Stimulated activated CD8-positive, alpha-beta memory T cell treated with anti-CD3 and anti-CD28 coated beads, Interleukin-4, amount 100 ng/mL, for 4 hours (primary cell): ENCODE measurements around the gene TMTC2.

ENCODE experiments used
- DNase-seq, 2 donors: peaks; one replicate each; pipeline ENCODE4 v3.0.0-alpha.2; 2020; ENCODE audit warnings: low read depth in 2 of 2, low spot score in 1 of 2

The TMTC2 gene

GRCh38 chr12:82950356-82950755 lies 263.6 kb downstream of the TMTC2 start:
- no peak for DNase-seq

- DNase-seq, result no peak
Observed at GRCh38 chr12:82952946-82953345, 266.2 kb downstream of the TMTC2 start.

- no peak for DNase-seq
Observed at GRCh38 chr12:82953397-82953796, 266.7 kb downstream of the TMTC2 start.

GRCh38 chr12:82954064-82954463 lies 267.4 kb downstream of the TMTC2 start:
- DNase-seq, result no peak

- DNase-seq, result no peak
Observed at GRCh38 chr12:82954572-82954971, 267.9 kb downstream of the TMTC2 start.

GRCh38 chr12:82955043-82955442 lies 268.3 kb downstream of the TMTC2 start:
- no peak for DNase-seq

DNA sequence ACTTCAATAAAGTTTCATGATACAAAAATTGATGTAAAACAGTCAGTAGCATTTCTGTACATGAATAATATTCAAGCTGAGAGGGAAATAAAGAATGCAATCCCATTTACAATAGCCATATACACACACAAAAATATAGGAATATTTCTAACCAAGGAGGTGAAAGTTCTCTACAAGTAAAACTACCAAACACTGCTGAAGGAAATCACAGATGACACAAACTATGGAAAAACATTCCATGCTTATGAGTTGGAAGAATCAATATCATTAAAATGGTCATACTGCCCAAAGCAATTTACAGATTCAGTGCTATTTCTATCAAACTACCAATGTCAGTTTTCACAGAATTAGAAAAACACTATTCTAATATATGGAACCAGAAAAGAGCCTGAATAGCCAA lies 272.3 kb downstream of the TMTC2 start:
- no peak for DNase-seq

DNA sequence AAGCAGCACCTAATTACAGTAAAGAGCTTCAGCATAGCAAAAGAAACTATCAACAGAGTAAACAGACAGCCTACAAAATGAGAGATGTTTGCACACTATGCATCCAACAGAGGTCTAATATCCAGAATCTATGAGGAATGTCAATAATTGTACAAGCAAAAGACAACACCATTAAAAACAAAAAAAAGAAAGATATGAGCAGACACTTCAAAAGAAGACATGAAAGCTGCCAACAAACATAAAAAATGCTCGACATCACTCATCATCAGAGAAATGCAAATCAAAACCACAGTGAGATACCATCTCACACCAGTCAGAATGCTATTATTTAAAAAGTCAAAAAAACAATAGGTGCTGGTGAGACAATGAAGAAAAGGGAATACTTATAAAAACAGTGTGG lies 273.1 kb downstream of the TMTC2 start:
- DNase-seq, result no peak

GRCh38 chr12:82961835-82962234 lies 275.1 kb downstream of the TMTC2 start:
- no peak for DNase-seq

DNA sequence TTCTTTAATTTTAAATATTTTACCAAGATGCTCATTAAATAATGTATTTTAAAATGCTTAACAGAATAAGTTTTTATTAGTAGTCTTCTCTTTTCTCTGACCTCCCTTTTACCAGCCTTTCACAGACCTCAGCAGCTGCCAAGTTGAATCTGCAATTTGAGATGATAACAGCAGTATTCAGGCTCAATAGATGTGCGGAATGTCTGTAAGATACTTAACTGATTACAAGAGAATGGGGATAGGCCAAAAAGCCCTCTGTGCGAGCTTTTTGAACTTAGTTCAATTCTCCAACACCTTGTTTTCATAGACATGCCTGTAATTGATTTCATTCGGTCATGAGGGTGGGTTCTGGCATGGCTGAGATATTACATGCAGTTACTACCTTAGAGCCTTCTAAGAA lies 277.2 kb downstream of the TMTC2 start:
- DNase-seq, result no peak

GRCh38 chr12:82964446-82964845 lies 277.7 kb downstream of the TMTC2 start:
- no peak for DNase-seq

DNA sequence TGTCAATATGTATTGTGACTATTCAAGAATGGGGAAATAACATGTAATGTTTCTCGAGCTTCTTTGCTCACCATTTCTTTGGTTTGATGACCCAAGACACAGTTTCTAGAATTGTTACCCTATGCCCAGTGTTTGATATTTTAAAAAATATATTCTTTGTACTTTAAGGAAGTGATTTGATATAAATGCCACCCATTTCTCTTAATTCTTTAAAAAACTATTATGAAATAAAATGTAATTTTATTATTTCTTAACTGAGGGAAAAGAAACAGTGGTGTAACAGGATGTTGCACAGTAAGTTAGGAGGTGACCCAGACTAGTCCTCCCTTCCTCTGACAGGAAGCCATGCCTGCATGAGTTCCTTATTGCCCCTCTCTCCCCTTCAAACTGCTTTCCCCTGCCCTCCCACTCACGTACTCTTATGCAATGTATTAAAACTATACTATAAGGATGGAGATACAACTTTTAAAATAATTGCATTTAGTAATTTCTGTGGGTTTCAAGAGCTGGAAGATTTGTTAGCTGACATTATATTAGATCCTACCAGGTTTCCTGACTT lies 279.4 kb downstream of the TMTC2 start:
- DNase-seq, result no peak

DNA sequence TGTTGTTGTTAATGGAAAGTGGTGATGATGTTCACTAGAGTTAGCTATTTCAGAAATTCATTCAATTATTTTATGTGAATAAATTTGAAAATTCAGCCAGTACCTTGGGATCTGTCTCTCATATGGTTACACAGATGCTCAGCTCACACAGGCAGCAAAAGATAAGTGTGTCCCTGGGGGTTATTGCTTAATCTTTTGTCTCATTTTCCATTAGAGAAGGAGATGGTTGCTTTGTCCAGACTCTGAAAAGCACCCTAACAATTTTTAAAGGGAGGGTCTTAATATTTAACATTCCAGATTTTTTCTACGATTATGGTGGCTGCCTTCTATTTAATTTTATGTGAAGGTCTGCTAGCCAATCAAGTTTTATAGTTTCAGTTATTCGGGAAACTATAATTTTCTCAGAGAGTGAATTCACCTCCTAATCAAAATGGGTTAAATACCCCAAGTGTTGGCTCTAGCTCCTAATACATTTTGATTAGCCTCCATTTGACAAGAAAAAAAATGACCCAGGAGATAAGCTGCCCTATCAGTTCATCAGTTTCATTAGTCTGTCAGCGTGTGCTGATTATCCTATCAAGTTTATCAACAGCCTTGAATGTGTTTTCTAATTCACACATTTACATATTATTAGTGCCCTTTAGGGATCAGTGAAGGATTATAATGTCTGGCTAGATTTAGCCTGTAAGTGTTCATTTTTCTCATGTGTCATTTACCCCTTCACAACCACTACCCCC lies 282.1 kb downstream of the TMTC2 start:
- no peak for DNase-seq

DNA sequence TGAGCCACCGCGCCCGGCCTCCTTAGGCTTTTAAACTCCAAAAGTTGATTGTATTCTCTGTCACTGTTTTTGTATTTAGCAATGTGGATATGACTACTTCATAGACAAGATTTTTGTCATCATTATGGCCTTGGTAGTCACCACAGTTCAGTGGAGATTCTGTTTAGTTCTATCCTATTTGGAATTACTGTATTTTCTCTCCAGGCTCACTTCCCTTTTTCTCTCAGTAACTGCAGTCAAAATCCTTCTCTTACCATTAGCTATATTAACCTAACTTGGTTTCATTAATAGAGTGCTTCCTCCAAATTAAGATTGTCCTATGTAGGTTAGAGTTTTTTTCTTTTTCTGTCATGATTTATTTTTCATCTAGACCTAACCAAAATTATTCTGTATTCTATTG lies 283.9 kb downstream of the TMTC2 start:
- no peak for DNase-seq

DNA sequence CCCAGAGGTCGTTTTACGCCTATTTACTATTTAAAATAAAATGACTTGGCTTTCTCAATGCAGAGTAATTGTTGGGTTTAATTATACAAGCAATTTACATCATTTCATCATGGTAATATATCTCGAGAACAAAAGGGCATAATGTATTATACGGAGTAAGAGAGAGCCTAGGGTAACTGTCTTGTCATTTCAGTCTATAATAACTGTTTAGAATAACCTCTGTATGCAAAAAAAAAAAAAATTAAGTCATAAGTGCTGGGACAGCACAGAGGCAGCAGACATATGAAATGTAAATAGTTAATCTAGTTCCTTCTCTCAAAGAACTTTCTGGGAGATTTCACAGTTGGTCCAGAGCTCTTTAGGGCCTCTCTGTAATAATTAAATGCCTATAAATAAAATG lies 284.9 kb downstream of the TMTC2 start:
- DNase-seq, result no peak

DNA sequence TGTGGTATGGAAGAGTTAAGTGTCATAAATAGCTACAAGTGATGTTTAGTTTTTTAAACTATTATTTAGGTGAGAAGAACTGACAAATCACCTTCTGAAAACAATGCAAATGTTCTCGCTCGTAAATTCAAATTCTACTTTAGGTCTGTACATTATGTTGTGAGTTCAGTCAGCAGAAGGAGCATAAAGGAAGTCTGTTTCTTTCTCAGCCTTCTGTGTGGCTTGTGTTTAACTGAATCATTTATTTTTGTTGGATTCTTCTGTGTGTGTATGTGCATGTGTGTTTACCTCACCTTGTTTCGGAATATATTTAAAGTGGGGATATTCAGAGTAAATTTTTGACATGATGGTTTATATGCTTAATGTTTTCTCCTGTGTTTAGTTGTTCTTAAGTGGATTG lies 285.9 kb downstream of the TMTC2 start:
- no peak for DNase-seq

GRCh38 chr12:82973592-82973991 lies 286.9 kb downstream of the TMTC2 start:
- no peak for DNase-seq

DNA sequence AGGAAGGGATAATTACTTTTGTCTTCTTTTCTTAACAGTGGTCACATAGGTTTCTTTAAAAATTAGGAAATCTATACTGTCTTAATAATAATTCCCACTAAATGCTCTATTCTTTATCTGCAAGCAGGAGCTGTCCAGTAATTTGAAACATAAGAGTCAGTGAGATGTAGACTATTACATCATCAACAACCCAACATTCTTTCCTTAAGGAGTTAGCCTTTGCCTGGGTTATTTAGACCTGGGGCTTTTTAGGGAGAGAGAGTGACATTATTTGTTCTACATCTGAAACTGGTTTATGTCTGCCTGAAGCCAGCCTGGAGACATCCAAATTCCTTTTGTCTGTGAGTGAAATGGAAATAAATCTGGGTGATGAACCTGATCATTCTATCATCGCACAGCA lies 294.4 kb downstream of the TMTC2 start:
- no peak for DNase-seq

- DNase-seq, result no peak
Observed at GRCh38 chr12:82994117-82994516, 307.4 kb downstream of the TMTC2 start.

DNA sequence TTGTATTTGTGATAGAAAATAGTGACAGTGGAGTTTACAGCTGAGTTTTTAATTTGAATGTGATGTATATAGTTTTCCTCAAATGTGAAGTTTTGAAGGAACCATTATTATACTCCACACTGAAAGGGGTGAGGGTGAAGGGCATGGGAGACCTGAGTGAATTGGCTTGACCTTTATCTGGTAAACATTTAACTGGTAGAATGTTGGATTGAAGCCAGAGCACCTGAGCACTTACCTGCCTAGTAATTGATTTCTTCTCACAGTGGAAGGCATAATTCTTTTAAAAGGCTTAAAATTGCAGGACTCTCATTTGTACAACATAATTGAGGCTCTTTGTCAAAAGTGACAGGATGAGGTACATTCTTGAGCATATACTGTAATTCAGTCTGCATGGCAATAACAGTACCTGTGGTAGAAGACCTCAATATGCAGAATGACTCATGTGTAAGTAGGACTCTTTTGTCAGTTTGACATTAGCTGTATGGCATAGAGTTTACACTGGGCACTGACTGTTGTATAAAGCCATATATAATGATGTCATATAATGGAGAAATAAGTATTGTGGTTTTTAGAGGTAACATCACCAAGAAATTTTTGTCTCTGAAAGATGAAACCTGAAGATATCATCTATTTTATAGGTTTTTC lies 309.6 kb downstream of the TMTC2 start:
- DNase-seq, result no peak

DNA sequence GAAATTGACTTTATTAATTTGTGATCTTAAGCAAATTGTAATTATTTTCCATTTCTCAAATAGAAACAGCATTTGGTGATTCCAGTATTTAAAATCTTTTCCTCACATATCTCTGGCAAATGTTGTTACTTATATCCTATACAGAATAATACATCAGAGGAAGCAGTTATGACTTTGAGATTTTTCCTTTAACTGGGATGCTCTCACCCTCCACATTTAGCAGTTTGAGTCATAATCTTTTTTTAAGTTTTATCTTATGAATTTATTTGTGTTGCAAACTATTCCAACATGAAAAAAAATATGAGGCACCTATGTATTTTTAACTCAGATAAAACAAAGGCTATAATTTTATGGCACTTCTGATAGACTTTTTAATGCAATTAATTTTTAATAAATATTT lies 311.8 kb downstream of the TMTC2 start:
- no peak for DNase-seq

DNA sequence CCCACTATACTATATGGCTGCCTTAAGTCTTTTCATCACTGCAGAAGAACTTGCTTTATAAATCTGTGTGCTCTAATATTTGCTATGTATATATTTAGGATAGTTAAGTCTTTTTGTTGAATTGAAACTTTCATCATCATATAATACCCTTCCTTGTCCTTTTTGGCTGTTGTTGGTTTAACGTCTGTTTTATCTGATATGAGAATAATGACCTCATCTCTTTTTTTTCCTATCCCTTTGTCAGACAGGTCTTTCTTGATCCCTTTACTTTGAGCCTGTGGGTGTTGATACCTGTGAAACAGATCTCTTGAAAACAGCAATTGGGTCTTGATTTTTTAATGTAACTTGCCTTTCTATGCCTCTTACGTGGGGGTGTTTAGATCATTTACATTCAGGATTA lies 316.3 kb downstream of the TMTC2 start:
- DNase-seq, result no peak
